ENCODE results near the gene OSBPL3.

DNA sequence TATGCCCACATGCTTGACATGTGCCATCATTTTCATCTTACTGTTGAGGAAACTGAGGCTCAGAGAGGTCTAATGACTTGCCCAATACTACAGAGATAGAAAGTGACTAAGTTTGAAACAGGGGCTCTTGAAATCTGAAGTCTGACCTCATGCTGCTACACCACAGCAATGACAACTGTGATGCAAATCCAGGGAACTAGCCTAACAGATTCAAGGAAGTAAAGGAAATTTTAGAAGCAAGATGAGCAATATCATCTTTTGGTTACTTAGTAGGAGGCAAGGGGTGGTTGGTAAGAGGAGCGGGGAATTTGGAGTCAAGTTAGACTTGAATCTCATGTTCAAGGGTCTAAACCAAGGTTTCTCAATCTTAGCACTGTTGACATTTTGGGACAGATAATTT, 26.3 kb upstream of the OSBPL3 start:
- TF ChIP-seq CTCF (IDR thresholded peaks at IDR 0.05) (no peak), POLR2A (IDR thresholded peaks at IDR 0.05) (no peak), EP300 (IDR thresholded peaks at IDR 0.05) (no peak)

All from gastroesophageal sphincter (tissue), 3 donors.